Type B pancreatic cell (in vitro differentiated cells): ENCODE results near the gene ARPIN. TPM values are rescaled to one million over a fixed set of nuclear protein-coding genes. Genes with fewer than 3 reads are reported as not detected.

ENCODE experiments used
- DNase-seq: peaks from one replicate; pipeline ENCODE4 v3.0.0; 2021; ENCODE audit warnings: mixed read lengths; ENCODE audit not compliant: unreplicated experiment; ENCODE audit errors: extremely low spot score
- H3K27ac Mint-ChIP-seq: 2 replicates; pipeline ENCODE4 v1.8.0; 2021; ENCODE audit warnings: mild to moderate bottlenecking, mixed read lengths
- H3K27me3 Mint-ChIP-seq: 2 replicates; pipeline ENCODE4 v1.8.0; 2021; ENCODE audit warnings: mixed read lengths
- H3K36me3 Mint-ChIP-seq: 2 replicates; pipeline ENCODE4 v1.8.0; 2021; ENCODE audit warnings: mixed read lengths
- H3K4me1 Mint-ChIP-seq: one replicate; pipeline ENCODE4 v1.8.0; 2021; ENCODE audit warnings: mixed read lengths; ENCODE audit not compliant: unreplicated experiment
- H3K4me3 Mint-ChIP-seq: 2 replicates; pipeline ENCODE4 v1.8.0; 2021; ENCODE audit warnings: mild to moderate bottlenecking, mixed read lengths
- H3K9me3 Mint-ChIP-seq: 2 replicates; pipeline ENCODE4 v1.8.0; 2021; ENCODE audit warnings: mixed read lengths
- total RNA-seq: library from RNA; stranded (reverse); gene quantifications from 2 replicates; pipeline ENCODE4 v1.2.1, GENCODE V29; 2021; ENCODE audit warnings: low replicate concordance
- TF ChIP-seq, protein P1 (sequence below): fragments of 200-600 bp; sonication (generic); conservative IDR thresholded peaks from 2 replicates; pipeline ENCODE4 v1.5.0; 2021; ENCODE audit warnings: antibody characterized with exemption, mild to moderate bottlenecking

The ARPIN gene
- total RNA-seq, 1 donor from 2014 or later = 22.7 TPM

DNA sequence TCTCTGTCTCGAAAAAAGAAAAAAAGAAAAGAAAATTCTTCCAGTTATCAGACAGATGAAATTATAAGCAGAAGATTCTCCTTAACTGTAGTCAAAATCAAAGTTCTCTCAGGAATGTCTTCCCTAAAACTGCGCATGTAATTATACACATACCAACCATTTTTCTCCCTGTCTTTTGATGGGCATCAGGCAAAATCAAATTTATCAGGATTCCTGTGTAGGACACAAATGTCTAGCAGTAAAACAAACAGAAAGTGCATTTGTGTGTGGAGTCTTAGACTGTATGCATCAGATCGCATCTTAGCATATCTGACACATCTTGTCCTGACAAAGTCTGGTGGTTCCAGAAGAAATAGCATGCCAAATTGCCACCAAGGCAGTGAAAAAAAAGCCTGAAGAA, 3.9 kb upstream of the ARPIN start:
- Mint-ChIP-seq H3K27ac (peak overlapping the region; percentile 6), H3K36me3 (peaks cover 3% of the 10 kb centered on the region), H3K4me3 (no peak overlapping the region), H3K9me3 (no peaks in the 10 kb centered on the region), H3K4me1 (peaks cover 10% of the 10 kb centered on the region), H3K27me3 (no peaks in the 10 kb centered on the region)
- DNase-seq = no peak
- TF ChIP-seq, protein P1, sequence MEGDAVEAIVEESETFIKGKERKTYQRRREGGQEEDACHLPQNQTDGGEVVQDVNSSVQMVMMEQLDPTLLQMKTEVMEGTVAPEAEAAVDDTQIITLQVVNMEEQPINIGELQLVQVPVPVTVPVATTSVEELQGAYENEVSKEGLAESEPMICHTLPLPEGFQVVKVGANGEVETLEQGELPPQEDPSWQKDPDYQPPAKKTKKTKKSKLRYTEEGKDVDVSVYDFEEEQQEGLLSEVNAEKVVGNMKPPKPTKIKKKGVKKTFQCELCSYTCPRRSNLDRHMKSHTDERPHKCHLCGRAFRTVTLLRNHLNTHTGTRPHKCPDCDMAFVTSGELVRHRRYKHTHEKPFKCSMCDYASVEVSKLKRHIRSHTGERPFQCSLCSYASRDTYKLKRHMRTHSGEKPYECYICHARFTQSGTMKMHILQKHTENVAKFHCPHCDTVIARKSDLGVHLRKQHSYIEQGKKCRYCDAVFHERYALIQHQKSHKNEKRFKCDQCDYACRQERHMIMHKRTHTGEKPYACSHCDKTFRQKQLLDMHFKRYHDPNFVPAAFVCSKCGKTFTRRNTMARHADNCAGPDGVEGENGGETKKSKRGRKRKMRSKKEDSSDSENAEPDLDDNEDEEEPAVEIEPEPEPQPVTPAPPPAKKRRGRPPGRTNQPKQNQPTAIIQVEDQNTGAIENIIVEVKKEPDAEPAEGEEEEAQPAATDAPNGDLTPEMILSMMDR = no peak

DNA sequence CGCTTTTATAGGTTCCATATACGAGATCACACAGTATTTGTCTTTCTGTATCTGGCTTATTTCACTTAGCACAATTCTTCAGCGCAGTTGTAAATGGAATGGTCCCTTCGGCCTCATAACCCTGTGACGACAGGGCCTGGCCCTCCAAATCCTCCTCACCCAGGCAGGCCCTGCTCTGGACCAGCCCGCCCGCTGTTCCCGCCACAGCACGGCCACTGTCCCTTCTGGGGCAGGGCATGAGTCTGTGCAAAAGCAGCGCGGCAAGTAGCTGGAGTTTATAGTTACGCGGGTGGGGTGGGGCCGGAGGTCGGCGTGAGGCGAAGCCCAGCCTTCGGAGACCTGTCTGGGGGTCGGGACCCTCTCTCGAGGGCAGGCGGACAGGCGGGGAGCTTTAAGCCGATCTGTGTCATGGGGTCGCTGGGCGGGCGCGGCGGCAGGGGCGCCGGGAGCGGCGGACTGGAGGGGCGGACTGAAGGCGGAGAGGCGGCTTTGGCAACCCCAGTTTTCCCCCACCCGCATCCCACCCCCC, 543 bp downstream of the ARPIN start:
- DNase-seq = no peak
- Mint-ChIP-seq H3K27ac (peak overlapping the region; percentile 73), H3K4me3 (peak overlapping the region; percentile 90), H3K27me3 (no peaks in the 10 kb centered on the region), H3K36me3 (peaks cover 5% of the 10 kb centered on the region), H3K4me1 (peaks cover 12% of the 10 kb centered on the region), H3K9me3 (no peaks in the 10 kb centered on the region)
- TF ChIP-seq, protein P1 = no peak

DNA sequence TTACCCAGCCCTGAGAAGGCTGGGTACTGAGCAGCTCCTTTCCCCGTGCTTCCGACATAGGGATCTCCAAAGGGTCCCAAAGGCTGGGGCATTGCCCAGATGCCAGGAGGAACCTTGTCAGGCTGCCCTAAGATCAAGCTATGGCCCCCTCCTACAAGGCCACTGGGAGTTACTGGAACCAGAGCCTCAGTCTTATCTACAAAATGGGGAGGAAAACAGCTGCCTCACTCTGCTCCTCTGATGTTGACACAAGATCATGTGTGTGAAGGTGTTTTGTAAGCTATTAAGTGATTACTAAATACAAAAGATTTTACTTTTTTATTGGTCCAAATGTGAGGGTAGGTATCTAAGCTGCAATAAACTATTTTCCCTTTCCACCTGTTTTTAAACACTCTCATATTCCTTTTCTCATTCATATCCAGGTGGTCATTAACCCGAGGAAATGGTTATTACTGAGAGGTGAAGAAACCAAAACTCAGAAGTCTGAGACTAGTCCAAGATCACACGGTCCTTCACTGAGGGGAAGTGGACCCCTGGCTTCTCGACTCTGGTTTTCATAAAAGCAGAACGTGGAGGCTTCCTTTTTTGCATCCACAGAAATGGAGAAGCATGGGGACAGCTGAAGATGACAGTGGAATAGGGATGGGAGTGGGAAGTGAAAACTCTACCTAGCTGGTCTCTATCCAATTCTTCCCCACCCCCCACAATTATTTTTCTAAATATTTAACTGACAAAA, 1.7 kb downstream of the ARPIN start:
- DNase-seq = no peak
- TF ChIP-seq, protein P1 = no peak
- Mint-ChIP-seq H3K4me3 (peak overlapping the region; percentile 90), H3K27me3 (no peaks in the 10 kb centered on the region), H3K4me1 (peaks cover 12% of the 10 kb centered on the region), H3K27ac (peak overlapping the region; percentile 73), H3K9me3 (no peaks in the 10 kb centered on the region), H3K36me3 (peaks cover 5% of the 10 kb centered on the region)

DNA sequence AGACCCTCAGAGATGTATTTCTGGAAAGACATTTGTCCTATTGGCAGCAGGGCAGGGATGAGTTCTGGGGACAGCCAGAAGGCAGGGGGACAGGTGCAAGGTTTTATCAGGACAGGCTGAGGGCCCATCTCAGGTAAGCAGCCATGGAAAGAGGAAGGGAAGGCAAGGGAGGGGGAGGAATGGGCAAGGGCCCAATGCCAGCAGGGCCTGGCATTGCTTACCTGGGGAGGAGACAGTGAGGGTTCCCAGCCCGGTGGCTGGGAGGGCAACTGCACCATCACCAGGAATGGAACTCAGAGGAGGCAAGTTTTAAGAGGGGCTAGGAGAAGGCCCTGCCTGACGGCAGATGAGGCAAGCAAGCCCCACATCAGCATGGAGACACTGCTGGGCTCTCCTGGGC, 3.1 kb downstream of the ARPIN start:
- Mint-ChIP-seq H3K4me1 (peaks cover 12% of the 10 kb centered on the region), H3K36me3 (peaks cover 14% of the 10 kb centered on the region), H3K4me3 (peak overlapping the region; percentile 31), H3K27me3 (no peaks in the 10 kb centered on the region), H3K9me3 (no peaks in the 10 kb centered on the region), H3K27ac (no peak overlapping the region)
- DNase-seq = no peak
- TF ChIP-seq, protein P1 = no peak

DNA sequence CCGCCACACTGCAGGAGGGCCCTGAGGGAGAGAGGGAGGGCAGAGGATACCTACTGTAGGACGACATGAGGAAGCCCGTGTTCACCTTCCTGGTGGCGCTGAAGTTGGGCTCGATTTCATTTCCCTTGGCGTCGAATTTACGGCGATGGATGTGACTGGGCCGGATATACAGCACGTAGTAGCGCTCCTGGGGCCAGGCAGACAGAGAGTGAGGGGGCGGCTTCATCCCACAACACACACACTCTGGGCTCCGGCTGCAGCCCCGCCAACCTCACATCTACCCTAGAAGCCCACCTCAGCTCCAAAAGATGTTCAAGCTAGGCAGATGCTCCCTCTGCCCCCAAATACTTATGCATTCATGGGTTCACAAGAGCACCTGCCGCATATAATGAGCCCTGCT, 4.5 kb downstream of the ARPIN start:
- Mint-ChIP-seq H3K9me3 (no peaks in the 10 kb centered on the region), H3K27ac (no peak overlapping the region), H3K27me3 (no peaks in the 10 kb centered on the region)

More for the DNA sequence above, 4.5 kb downstream of the ARPIN start:
- Mint-ChIP-seq H3K4me1 (peaks cover 12% of the 10 kb centered on the region), H3K36me3 (peaks cover 14% of the 10 kb centered on the region), H3K4me3 (no peak overlapping the region)
- TF ChIP-seq, protein P1 = no peak
- DNase-seq = no peak
